Transverse colon (tissue), 4 donors: ENCODE results near the gene NKX2-8. TPM values are rescaled to one million over a fixed set of nuclear protein-coding genes. Genes with fewer than 3 reads are reported as not detected.

Experiments
- DNase-seq: peaks from one replicate; pipeline ENCODE4 v3.0.0-alpha.2; 2019
- H3K27ac ChIP-seq, 4 donors: fragments of 200-600 bp; sonication (generic); 2 replicates each; pipeline ENCODE4 v1.5.1; 2016 to 2018; ENCODE audit warnings: inconsistent platforms in 4 of 4
- H3K27me3 ChIP-seq: fragments of 200-600 bp; sonication (generic); 2 replicates; pipeline ENCODE4 v1.5.1; 2017; ENCODE audit warnings: inconsistent platforms
- H3K36me3 ChIP-seq, 4 donors: fragments of 200-600 bp; sonication (generic); 2 replicates each; pipeline ENCODE4 v1.5.1; 2017 to 2019; ENCODE audit warnings: inconsistent platforms in 4 of 4
- H3K4me1 ChIP-seq, 4 donors: fragments of 200-600 bp; sonication (generic); 2 replicates each; pipeline ENCODE4 v1.5.1; 2017 to 2020; ENCODE audit warnings: inconsistent platforms in 4 of 4
- H3K4me3 ChIP-seq, 4 donors: fragments of 200-600 bp; sonication (generic); 1 replicate in 1 of 4; 2 replicates in 3 of 4; pipeline versions ENCODE4 v1.5.1 to v1.6.1; 2017 to 2019; ENCODE audit warnings: inconsistent platforms in 4 of 4
- H3K9me3 ChIP-seq, 2 donors: fragments of 200-600 bp; sonication (generic); 2 replicates each; pipeline ENCODE4 v1.5.1; 2017 to 2019; ENCODE audit warnings: inconsistent platforms in 2 of 2
- CTCF ChIP-seq, 5 experiments: fragments of 200-600 bp in 3 of 5; fragments of 450-650 bp in 2 of 5; sonication (generic) in 3 of 5; IDR thresholded peaks; 1 replicate in 2 of 5; 2 replicates in 3 of 5; pipeline ENCODE4 v1.5.1; 2016 to 2017; ENCODE audit warnings: antibody characterized with exemption in 5 of 5, inconsistent platforms in 3 of 5, mild to moderate bottlenecking in 2 of 5, moderate library complexity in 1 of 5
- EP300 ChIP-seq: sonication (generic); formaldehyde crosslinking; IDR thresholded peaks from one replicate; pipeline ENCODE4 v1.6.1; 2017; ENCODE audit warnings: antibody characterized with exemption, low read depth
- POLR2A ChIP-seq: fragments of 450-650 bp; IDR thresholded peaks from one replicate; pipeline ENCODE4 v1.6.1; 2016; ENCODE audit warnings: antibody characterized with exemption, mild to moderate bottlenecking, moderate library complexity
- POLR2AphosphoS5 ChIP-seq, 3 donors: sonication (generic); formaldehyde crosslinking; IDR thresholded peaks; one replicate each; pipeline ENCODE4 v1.6.1; 2016; ENCODE audit warnings: antibody characterized with exemption in 3 of 3
- WGBS, 2 donors: methylation state at CpG; one replicate each; pipeline ENCODE4 v1.1.5; 2018; ENCODE audit warnings: low coverage in 1 of 2; 5-methylcytosine and 5-hydroxymethylcytosine counted together
- in situ Hi-C, 4 donors: fragments of 200-750 bp; cut with MboI; loops; one replicate each; pipeline versions ENCODE4 v1.15.0 to v1.15.1; 2017; ENCODE audit warnings: low sequenced_read_pairs in 3 of 4, low pct_ligation_motif_present in 1 of 4, low pct_unique_long_range_greater_than_20kb in 1 of 4
- intact Hi-C: fragments of 100-400 bp; cut with DNase I; formaldehyde crosslinking; loops from one replicate; pipeline ENCODE4 v1.15.1; 2023; ENCODE audit warnings: low total_unique reads
- total RNA-seq, 4 donors: library from RNA; depleted of rRNA; stranded (reverse); fragments of >200 nt; gene quantifications; one replicate each; pipeline ENCODE4 v1.1.0, GENCODE V29; 2016

Gene NKX2-8
- total RNA-seq, 4 donors from 2014 or later = not detected

- no peak overlapping the region for H3K27ac ChIP-seq
- H3K4me3 ChIP-seq = no peak overlapping the region
- no peak for DNase-seq
- no peak for TF ChIP-seq EP300
- TF ChIP-seq POLR2A = no peak
- no peak for TF ChIP-seq CTCF (IDR thresholded peaks at IDR 0.05)
- no peak for TF ChIP-seq POLR2AphosphoS5 (IDR thresholded peaks at IDR 0.05)
- H3K9me3 ChIP-seq = no peaks in the 10 kb centered on the region
- H3K36me3 ChIP-seq = no peaks in the 10 kb centered on the region
- H3K27me3 ChIP-seq = peaks cover 5% of the 10 kb centered on the region
- in situ Hi-C loops (no loop called here), intact Hi-C loops (no loop called here)
- 56% methylated on average over 5 of the region's 5 CpGs; no CpG with 5 or more reads in 1 of the 2 donors for WGBS, 2 donors
- H3K4me1 ChIP-seq = no peaks in the 10 kb centered on the region
Measured at GRCh38 chr14:36617824-36618223, 35.4 kb upstream of the NKX2-8 start.

- Histone ChIP-seq H3K4me3 (no peak overlapping the region), H3K27ac (no peak overlapping the region), H3K36me3 (no peaks in the 10 kb centered on the region), H3K4me1 (no peaks in the 10 kb centered on the region), H3K27me3 (peaks cover 15% of the 10 kb centered on the region), H3K9me3 (no peaks in the 10 kb centered on the region)
- DNase-seq = no peak
- intact Hi-C loops (no loop called here), in situ Hi-C loops (no loop called here)
- TF ChIP-seq POLR2A (no peak), CTCF (IDR thresholded peaks at IDR 0.05) (no peak), POLR2AphosphoS5 (IDR thresholded peaks at IDR 0.05) (no peak), EP300 (no peak)
- 11 to 28% methylated on average over 1 of the region's 1 CpG for WGBS, 2 donors
Measured at GRCh38 chr14:36605506-36605857, 23.1 kb upstream of the NKX2-8 start.

- Histone ChIP-seq H3K36me3 (no peaks in the 10 kb centered on the region), H3K27me3 (peaks cover 15% of the 10 kb centered on the region), H3K9me3 (no peaks in the 10 kb centered on the region), H3K4me3 (no peak overlapping the region), H3K27ac (no peak overlapping the region), H3K4me1 (no peaks in the 10 kb centered on the region)
- 0% methylated on average over 2 to 4 of the region's 4 CpGs for WGBS, 2 donors
- in situ Hi-C loops (no loop called here), intact Hi-C loops (no loop called here)
- TF ChIP-seq POLR2A (no peak), EP300 (no peak), CTCF (IDR thresholded peaks at IDR 0.05) (peak; percentile 62 to 77 (median 67)), POLR2AphosphoS5 (IDR thresholded peaks at IDR 0.05) (no peak)
- DNase-seq = peak; percentile 40
Measured at GRCh38 chr14:36604757-36605505, 22.5 kb upstream of the NKX2-8 start.

GRCh38 chr14:36600431-36600830, 18.0 kb upstream of the NKX2-8 start:
- in situ Hi-C loops = no loop called here
- intact Hi-C loops = no loop called here
- WGBS, 2 donors = 28 to 41% methylated on average over 2 to 3 of the region's 3 CpGs

More at GRCh38 chr14:36600431-36600830, 18.0 kb upstream of the NKX2-8 start:
- H3K9me3 ChIP-seq = no peaks in the 10 kb centered on the region
- no peaks in the 10 kb centered on the region for H3K4me1 ChIP-seq
- DNase-seq = no peak
- peaks cover 50% of the 10 kb centered on the region for H3K27me3 ChIP-seq
- H3K4me3 ChIP-seq = no peak overlapping the region
- H3K27ac ChIP-seq = no peak overlapping the region
- H3K36me3 ChIP-seq = no peaks in the 10 kb centered on the region
- no peak for TF ChIP-seq CTCF (IDR thresholded peaks at IDR 0.05)
- no peak for TF ChIP-seq EP300
- no peak for TF ChIP-seq POLR2A
- TF ChIP-seq POLR2AphosphoS5 (IDR thresholded peaks at IDR 0.05) = no peak
